ENCODE data around the gene PBX1. TPM values are rescaled to one million over a fixed set of nuclear protein-coding genes. Genes with fewer than 3 reads are reported as not detected.

The PBX1 gene
- total and polyA plus RNA-seq, 10 of the 15 experiments (the other 5 are each of a cell fraction or from before 2014, with no cell fraction given) = 0.05 to 0.28 (median 0.11) TPM; not detected in 5

DNA sequence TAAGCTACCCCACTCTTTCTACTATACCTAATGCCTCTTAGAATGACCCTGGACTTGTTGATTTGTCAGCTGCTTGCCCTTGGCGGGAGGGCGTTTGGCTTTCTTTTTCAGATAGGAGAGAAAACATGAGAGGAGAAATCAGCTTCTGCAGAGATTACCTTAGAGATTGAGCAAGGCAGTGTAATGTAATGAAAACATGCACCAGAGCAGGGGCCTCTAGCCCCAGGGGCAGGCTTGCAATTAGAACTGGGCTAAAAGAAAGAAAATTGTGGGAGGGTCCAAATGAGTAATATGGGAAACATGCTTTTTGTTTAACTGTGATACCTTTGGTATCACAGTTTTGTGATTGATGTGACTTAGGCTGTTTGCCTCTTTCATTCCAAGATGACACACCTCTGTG is 89.7 kb downstream of the PBX1 start (continued):
- TF ChIP-seq SIN3A (IDR thresholded peaks at IDR 0.05; ENCODE audit: low read depth, low read length) = no peak
- TF ChIP-seq, protein P1, sequence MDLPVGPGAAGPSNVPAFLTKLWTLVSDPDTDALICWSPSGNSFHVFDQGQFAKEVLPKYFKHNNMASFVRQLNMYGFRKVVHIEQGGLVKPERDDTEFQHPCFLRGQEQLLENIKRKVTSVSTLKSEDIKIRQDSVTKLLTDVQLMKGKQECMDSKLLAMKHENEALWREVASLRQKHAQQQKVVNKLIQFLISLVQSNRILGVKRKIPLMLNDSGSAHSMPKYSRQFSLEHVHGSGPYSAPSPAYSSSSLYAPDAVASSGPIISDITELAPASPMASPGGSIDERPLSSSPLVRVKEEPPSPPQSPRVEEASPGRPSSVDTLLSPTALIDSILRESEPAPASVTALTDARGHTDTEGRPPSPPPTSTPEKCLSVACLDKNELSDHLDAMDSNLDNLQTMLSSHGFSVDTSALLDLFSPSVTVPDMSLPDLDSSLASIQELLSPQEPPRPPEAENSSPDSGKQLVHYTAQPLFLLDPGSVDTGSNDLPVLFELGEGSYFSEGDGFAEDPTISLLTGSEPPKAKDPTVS (IDR thresholded peaks at IDR 0.05; ENCODE audit: low read depth, low read length) = no peak

DNA sequence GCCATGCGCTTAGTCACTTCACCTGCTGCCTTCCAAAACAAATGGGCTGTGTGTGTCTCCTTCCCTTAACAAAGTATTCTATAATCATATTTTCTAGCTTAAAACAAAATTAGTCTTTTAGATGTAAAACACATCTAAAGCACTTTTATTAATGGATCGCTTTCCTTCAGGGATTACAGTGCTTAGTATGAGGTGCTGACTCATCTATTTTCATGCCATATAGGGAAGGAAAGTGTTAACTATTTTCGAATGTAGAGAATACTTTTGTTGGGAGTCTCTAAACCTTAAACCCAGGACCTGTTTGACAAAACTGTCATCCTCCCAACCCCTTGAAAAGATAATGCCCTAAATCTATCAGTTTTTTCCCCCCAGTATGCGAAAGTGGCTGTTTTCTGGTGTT is 90.2 kb downstream of the PBX1 start:
- WGBS (ENCODE audit: insufficient coverage, insufficient replicate concordance, low lambda C conversion rate, missing lambda C conversion rate) = 46% methylated on average over 4 of the region's 4 CpGs
- RAD21 ChIA-PET (ENCODE audit: unreplicated experiment) = no interaction called here
- H3K27me3 ChIP-seq (replicated peaks in 1 of 2; ENCODE audit: control insufficient read depth in 2 of 2, insufficient read depth in 2 of 2, low read length in 1 of 2) = no peaks in the 10 kb centered on the region
- CTCF ChIA-PET = interaction anchor here (0.6 kb wide), 1 partner anchor 169 kb away, joined by 3 read pairs; no protein-coding TSS in a partner anchor
- no peaks in the 10 kb centered on the region for H3K79me2 ChIP-seq (ENCODE audit: control insufficient read depth, insufficient read depth, low read length)
- no peaks in the 10 kb centered on the region for H4K20me1 ChIP-seq (ENCODE audit: control insufficient read depth, insufficient read depth)
- H3K4me2 ChIP-seq (ENCODE audit: control insufficient read depth, insufficient read depth) = no peak overlapping the region
- no peak overlapping the region for H2AFZ ChIP-seq (ENCODE audit: control insufficient read depth, low read depth, low read length)
- SMC1A ChIA-PET (ENCODE audit: uncharacterized antibody, unreplicated experiment) = interaction anchor here (0.6 kb wide), 1 partner anchor 1025 kb away, joined by 3 read pairs; no protein-coding TSS in a partner anchor
- no peak overlapping the region for H3K4me3 ChIP-seq
- H3K4me1 ChIP-seq (ENCODE audit: control insufficient read depth, insufficient read depth, low read length) = no peaks in the 10 kb centered on the region
- ATAC-seq (no peak), FAIRE-seq (no peak), DNase-seq (ENCODE audit: low read depth, low spot score) (no peak)
- intact Hi-C loops (cut with micrococcal nuclease; ENCODE audit: unreplicated experiment) (no loop called here), in situ Hi-C loops (cut with MboI) (no loop called here)
- no peak overlapping the region for H3K27ac ChIP-seq (ENCODE audit: control insufficient read depth, insufficient read depth)
- H3K9ac ChIP-seq (ENCODE audit: control insufficient read depth, insufficient read depth, low read length) = no peak overlapping the region
- H3K9me3 ChIP-seq (replicated peaks; ENCODE audit: control insufficient read depth, insufficient read depth, low read length) = no peaks in the 10 kb centered on the region
- BruUV-seq (replicated peaks) = no TSS peak
- no peaks in the 10 kb centered on the region for H3K36me3 ChIP-seq (ENCODE audit: control insufficient read depth in 2 of 2, insufficient read depth in 2 of 2, low read length in 1 of 2)
- POLR2A ChIA-PET = no interaction called here
- TF ChIP-seq, protein P2, sequence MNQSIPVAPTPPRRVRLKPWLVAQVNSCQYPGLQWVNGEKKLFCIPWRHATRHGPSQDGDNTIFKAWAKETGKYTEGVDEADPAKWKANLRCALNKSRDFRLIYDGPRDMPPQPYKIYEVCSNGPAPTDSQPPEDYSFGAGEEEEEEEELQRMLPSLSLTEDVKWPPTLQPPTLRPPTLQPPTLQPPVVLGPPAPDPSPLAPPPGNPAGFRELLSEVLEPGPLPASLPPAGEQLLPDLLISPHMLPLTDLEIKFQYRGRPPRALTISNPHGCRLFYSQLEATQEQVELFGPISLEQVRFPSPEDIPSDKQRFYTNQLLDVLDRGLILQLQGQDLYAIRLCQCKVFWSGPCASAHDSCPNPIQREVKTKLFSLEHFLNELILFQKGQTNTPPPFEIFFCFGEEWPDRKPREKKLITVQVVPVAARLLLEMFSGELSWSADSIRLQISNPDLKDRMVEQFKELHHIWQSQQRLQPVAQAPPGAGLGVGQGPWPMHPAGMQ (IDR thresholded peaks at IDR 0.05; ENCODE audit: borderline replicate concordance) = no peak
- TF ChIP-seq, protein P3, sequence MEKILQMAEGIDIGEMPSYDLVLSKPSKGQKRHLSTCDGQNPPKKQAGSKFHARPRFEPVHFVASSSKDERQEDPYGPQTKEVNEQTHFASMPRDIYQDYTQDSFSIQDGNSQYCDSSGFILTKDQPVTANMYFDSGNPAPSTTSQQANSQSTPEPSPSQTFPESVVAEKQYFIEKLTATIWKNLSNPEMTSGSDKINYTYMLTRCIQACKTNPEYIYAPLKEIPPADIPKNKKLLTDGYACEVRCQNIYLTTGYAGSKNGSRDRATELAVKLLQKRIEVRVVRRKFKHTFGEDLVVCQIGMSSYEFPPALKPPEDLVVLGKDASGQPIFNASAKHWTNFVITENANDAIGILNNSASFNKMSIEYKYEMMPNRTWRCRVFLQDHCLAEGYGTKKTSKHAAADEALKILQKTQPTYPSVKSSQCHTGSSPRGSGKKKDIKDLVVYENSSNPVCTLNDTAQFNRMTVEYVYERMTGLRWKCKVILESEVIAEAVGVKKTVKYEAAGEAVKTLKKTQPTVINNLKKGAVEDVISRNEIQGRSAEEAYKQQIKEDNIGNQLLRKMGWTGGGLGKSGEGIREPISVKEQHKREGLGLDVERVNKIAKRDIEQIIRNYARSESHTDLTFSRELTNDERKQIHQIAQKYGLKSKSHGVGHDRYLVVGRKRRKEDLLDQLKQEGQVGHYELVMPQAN (conservative IDR thresholded peaks at IDR 0.05) = no peak
- TF ChIP-seq MTA2 (IDR thresholded peaks at IDR 0.05; ENCODE audit: low read depth) = no peak
- no peak for TF ChIP-seq KLF5 (IDR thresholded peaks at IDR 0.05; ENCODE audit: partially characterized antibody)
- TF ChIP-seq, protein P4, sequence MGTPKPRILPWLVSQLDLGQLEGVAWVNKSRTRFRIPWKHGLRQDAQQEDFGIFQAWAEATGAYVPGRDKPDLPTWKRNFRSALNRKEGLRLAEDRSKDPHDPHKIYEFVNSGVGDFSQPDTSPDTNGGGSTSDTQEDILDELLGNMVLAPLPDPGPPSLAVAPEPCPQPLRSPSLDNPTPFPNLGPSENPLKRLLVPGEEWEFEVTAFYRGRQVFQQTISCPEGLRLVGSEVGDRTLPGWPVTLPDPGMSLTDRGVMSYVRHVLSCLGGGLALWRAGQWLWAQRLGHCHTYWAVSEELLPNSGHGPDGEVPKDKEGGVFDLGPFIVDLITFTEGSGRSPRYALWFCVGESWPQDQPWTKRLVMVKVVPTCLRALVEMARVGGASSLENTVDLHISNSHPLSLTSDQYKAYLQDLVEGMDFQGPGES (IDR thresholded peaks at IDR 0.05) = no peak
- no peak for TF ChIP-seq MEF2A (IDR thresholded peaks at IDR 0.05; ENCODE audit: insufficient read depth, low read depth, low read length)
- TF ChIP-seq, protein P5, sequence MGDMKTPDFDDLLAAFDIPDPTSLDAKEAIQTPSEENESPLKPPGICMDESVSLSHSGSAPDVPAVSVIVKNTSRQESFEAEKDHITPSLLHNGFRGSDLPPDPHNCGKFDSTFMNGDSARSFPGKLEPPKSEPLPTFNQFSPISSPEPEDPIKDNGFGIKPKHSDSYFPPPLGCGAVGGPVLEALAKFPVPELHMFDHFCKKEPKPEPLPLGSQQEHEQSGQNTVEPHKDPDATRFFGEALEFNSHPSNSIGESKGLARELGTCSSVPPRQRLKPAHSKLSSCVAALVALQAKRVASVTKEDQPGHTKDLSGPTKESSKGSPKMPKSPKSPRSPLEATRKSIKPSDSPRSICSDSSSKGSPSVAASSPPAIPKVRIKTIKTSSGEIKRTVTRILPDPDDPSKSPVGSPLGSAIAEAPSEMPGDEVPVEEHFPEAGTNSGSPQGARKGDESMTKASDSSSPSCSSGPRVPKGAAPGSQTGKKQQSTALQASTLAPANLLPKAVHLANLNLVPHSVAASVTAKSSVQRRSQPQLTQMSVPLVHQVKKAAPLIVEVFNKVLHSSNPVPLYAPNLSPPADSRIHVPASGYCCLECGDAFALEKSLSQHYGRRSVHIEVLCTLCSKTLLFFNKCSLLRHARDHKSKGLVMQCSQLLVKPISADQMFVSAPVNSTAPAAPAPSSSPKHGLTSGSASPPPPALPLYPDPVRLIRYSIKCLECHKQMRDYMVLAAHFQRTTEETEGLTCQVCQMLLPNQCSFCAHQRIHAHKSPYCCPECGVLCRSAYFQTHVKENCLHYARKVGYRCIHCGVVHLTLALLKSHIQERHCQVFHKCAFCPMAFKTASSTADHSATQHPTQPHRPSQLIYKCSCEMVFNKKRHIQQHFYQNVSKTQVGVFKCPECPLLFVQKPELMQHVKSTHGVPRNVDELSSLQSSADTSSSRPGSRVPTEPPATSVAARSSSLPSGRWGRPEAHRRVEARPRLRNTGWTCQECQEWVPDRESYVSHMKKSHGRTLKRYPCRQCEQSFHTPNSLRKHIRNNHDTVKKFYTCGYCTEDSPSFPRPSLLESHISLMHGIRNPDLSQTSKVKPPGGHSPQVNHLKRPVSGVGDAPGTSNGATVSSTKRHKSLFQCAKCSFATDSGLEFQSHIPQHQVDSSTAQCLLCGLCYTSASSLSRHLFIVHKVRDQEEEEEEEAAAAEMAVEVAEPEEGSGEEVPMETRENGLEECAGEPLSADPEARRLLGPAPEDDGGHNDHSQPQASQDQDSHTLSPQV (IDR thresholded peaks at IDR 0.05) = no peak
- no peak for TF ChIP-seq KAT2A (conservative IDR thresholded peaks at IDR 0.05; ENCODE audit: control insufficient read depth, low read depth, low read length)
- no peak for TF ChIP-seq CBX3 (IDR thresholded peaks at IDR 0.05; ENCODE audit: borderline replicate concordance, low read depth)
- TF ChIP-seq BCL11A (IDR thresholded peaks at IDR 0.05; ENCODE audit: low read depth, low read length) = no peak
- no peak for TF ChIP-seq NRF1 (conservative IDR thresholded peaks at IDR 0.05; ENCODE audit: low read depth, low read length)
